ENCODE results near the gene TCEA2. TPM values are rescaled to one million over a fixed set of nuclear protein-coding genes. Genes with fewer than 3 reads are reported as not detected.

The TCEA2 gene
- total RNA-seq, 2 donors from 2014 or later: 64.3 to 110 TPM

DNA sequence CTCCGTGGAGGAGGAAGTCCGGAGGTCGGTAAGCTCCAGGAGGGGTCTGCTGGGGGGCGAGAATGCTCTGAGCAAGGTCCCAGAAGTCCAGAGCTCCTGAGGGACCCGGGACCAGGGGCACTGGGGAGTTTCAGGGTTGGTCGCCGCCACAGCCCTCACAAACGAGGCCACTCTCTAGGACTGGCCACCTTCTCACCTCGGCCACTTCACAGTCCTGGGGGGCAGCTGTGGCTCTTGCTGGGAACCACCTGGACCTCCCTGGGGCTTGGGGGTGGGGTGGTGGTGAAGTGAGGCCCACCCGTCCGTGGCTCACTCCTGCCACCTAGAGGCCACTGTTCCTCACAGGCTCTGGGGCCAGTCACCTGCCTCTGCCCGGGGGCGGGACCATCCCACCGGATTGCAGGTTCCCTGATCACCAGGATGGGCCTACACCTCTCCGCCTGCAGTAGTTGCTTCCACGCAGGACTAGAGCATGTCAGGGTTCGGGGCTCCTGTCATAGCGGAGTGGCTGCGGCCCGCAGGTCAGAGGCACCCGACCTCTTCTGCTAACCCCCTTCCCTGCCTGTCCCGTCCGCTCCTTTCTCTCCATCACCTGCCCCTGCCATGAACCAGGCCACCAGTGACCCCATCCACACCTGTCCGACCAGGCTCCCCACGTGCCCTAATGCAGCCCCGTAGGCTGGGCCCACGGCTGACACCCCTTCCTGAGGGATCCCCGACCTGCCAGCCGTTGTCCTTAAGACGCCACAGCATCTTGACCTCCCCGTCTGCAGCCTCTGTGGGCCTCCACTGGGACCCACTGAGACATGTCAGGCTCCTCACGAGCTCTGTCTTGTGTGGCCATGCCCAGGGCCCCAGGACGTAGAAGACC lies 5.1 kb upstream of the TCEA2 start:
- no peaks in the 10 kb centered on the region for H3K36me3 ChIP-seq (ENCODE audit: control insufficient read depth, insufficient read depth, low read length)
- no peaks in the 10 kb centered on the region for H3K27me3 ChIP-seq (ENCODE audit: control insufficient read depth, insufficient read depth, low read length, poor library complexity, severe bottlenecking)
- Mint-ChIP-seq H3K9me3 (no peaks in the 10 kb centered on the region), H3K27ac (no peak overlapping the region), H3K4me3 (no peak overlapping the region), H3K27me3 (ENCODE audit: insufficient read depth) (peaks cover 5% of the 10 kb centered on the region), H3K4me1 (peaks cover 19% of the 10 kb centered on the region), H3K36me3 (ENCODE audit: low read depth) (no peaks in the 10 kb centered on the region)
- peak; percentile 97 for DNase-seq
- H3K4me1 ChIP-seq (ENCODE audit: control insufficient read depth, insufficient read depth, low read length): peaks cover 24% of the 10 kb centered on the region
- WGBS, 2 experiments (ENCODE audit: insufficient coverage in 1 of 2, insufficient read length in 1 of 2): 43 to 53% methylated on average over 22 to 33 of the region's 33 CpGs
- H3K27ac ChIP-seq (ENCODE audit: low read depth, low read length): no peak overlapping the region
- no peak overlapping the region for H3K9ac ChIP-seq (ENCODE audit: extremely low read depth, low read length, poor library complexity, severe bottlenecking)
- TF ChIP-seq, protein P1, sequence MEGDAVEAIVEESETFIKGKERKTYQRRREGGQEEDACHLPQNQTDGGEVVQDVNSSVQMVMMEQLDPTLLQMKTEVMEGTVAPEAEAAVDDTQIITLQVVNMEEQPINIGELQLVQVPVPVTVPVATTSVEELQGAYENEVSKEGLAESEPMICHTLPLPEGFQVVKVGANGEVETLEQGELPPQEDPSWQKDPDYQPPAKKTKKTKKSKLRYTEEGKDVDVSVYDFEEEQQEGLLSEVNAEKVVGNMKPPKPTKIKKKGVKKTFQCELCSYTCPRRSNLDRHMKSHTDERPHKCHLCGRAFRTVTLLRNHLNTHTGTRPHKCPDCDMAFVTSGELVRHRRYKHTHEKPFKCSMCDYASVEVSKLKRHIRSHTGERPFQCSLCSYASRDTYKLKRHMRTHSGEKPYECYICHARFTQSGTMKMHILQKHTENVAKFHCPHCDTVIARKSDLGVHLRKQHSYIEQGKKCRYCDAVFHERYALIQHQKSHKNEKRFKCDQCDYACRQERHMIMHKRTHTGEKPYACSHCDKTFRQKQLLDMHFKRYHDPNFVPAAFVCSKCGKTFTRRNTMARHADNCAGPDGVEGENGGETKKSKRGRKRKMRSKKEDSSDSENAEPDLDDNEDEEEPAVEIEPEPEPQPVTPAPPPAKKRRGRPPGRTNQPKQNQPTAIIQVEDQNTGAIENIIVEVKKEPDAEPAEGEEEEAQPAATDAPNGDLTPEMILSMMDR (conservative IDR thresholded peaks at IDR 0.05): peak; percentile 93
- H3K9me3 ChIP-seq (ENCODE audit: control insufficient read depth, low read length): no peaks in the 10 kb centered on the region
- no peak overlapping the region for H3K4me3 ChIP-seq (ENCODE audit: low read length)

DNA sequence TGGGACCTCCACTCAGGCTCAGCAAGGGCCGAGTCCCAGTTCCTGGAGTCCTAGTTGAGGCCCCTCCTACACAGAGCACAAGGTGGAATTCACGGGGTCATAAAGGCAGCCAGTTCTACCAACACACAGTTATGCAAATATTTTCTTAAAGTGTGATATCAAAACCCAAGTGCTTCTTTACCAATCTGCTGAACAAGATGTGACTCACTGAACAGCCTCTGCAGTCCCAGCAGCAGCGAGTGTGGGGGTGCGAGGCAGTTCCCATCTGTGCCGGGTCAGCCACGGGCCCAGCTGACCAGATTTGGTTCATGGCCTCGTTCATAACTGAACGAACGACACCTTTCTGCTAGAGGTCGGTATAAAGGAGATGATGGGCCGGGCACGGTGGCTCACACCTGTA lies 4.5 kb upstream of the TCEA2 start:
- no peaks in the 10 kb centered on the region for H3K36me3 ChIP-seq (ENCODE audit: control insufficient read depth, insufficient read depth, low read length)
- Mint-ChIP-seq H3K36me3 (ENCODE audit: low read depth) (no peaks in the 10 kb centered on the region), H3K9me3 (no peaks in the 10 kb centered on the region), H3K4me1 (peaks cover 14% of the 10 kb centered on the region), H3K27me3 (ENCODE audit: insufficient read depth) (peaks cover 5% of the 10 kb centered on the region), H3K27ac (no peak overlapping the region), H3K4me3 (no peak overlapping the region)
- no peaks in the 10 kb centered on the region for H3K9me3 ChIP-seq (ENCODE audit: control insufficient read depth, low read length)
- H3K27ac ChIP-seq (ENCODE audit: low read depth, low read length): no peak overlapping the region
- H3K4me3 ChIP-seq (ENCODE audit: low read length): no peak overlapping the region
- no peaks in the 10 kb centered on the region for H3K27me3 ChIP-seq (ENCODE audit: control insufficient read depth, insufficient read depth, low read length, poor library complexity, severe bottlenecking)
- no peak overlapping the region for H3K9ac ChIP-seq (ENCODE audit: extremely low read depth, low read length, poor library complexity, severe bottlenecking)
- H3K4me1 ChIP-seq (ENCODE audit: control insufficient read depth, insufficient read depth, low read length): peaks cover 21% of the 10 kb centered on the region
- WGBS, 2 experiments (ENCODE audit: insufficient coverage in 1 of 2, insufficient read length in 1 of 2): 89 to 91% methylated on average over 11 to 12 of the region's 12 CpGs
- no peak for DNase-seq
- TF ChIP-seq, protein P1 (conservative IDR thresholded peaks at IDR 0.05): no peak

DNA sequence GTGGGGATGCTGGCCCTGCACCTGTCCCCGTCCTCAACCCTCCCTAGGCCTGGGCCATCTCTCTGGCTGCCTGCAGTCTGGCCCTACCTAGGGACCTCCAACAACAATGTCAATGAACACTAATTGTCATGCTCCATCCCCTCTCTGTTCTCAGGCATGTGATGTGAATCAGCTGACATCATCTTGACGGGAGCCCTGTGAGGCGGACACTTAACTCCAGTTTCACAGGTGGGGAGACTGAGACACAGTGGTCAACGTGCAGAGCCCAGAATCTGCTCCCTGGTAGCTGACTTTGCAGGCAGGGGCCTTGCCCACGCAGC lies 762 bp upstream of the TCEA2 start:
- Histone ChIP-seq H3K4me3 (ENCODE audit: low read length) (peak overlapping the region; percentile 82), H3K4me1 (ENCODE audit: control insufficient read depth, insufficient read depth, low read length) (peaks cover 6% of the 10 kb centered on the region), H3K27ac (ENCODE audit: low read depth, low read length) (no peak overlapping the region), H3K36me3 (ENCODE audit: control insufficient read depth, insufficient read depth, low read length) (no peaks in the 10 kb centered on the region), H3K9me3 (ENCODE audit: control insufficient read depth, low read length) (no peaks in the 10 kb centered on the region), H3K27me3 (ENCODE audit: control insufficient read depth, insufficient read depth, low read length, poor library complexity, severe bottlenecking) (no peaks in the 10 kb centered on the region), H3K9ac (ENCODE audit: extremely low read depth, low read length, poor library complexity, severe bottlenecking) (peak overlapping the region; percentile 41)
- 78% methylated on average over 5 of the region's 5 CpGs for WGBS, 2 experiments (ENCODE audit: insufficient coverage in 1 of 2, insufficient read length in 1 of 2)
- TF ChIP-seq, protein P1 (conservative IDR thresholded peaks at IDR 0.05): no peak
- Mint-ChIP-seq H3K9me3 (no peaks in the 10 kb centered on the region), H3K27me3 (ENCODE audit: insufficient read depth) (peaks cover 8% of the 10 kb centered on the region), H3K27ac (peak overlapping the region; percentile 27), H3K36me3 (ENCODE audit: low read depth) (no peaks in the 10 kb centered on the region), H3K4me3 (peak overlapping the region; percentile 75), H3K4me1 (peaks cover 17% of the 10 kb centered on the region)
- no peak for DNase-seq
